ENCODE measurements around the gene GABRG3. TPM values are rescaled to one million over a fixed set of nuclear protein-coding genes. Genes with fewer than 3 reads are reported as not detected.

GABRG3 gene
- polyA plus RNA-seq, 1 experiment = not detected

- no peak for DNase-seq (ENCODE audit: low read depth, low spot score)
- POLR2A ChIA-PET = no interaction called here
- Histone ChIP-seq H3K4me3 (ENCODE audit: low read depth, low read length) (no peak overlapping the region), H3K9me3 (ENCODE audit: control insufficient read depth, insufficient read depth, low read length) (peaks cover 28% of the 10 kb centered on the region), H3K27ac (ENCODE audit: low read depth, low read length) (no peak overlapping the region), H3K27me3 (ENCODE audit: control insufficient read depth, insufficient read depth, low read length) (no peaks in the 10 kb centered on the region)
- CTCF ChIA-PET = no interaction called here
- TF ChIP-seq CTCF (IDR thresholded peaks at IDR 0.05; ENCODE audit: low read depth, low read length) = no peak
Measured at GRCh38 chr15:27084844-27085243, 113.9 kb downstream of the GABRG3 start.

GRCh38 chr15:27086149-27086548, 115.2 kb downstream of the GABRG3 start:
- no peak overlapping the region for H3K27ac ChIP-seq (ENCODE audit: low read depth, low read length)
- ChIA-PET CTCF (no interaction called here), POLR2A (no interaction called here)
- no peak for TF ChIP-seq CTCF (IDR thresholded peaks at IDR 0.05; ENCODE audit: low read depth, low read length)
- H3K27me3 ChIP-seq (ENCODE audit: control insufficient read depth, insufficient read depth, low read length) = no peaks in the 10 kb centered on the region
- no peak for DNase-seq (ENCODE audit: low read depth, low spot score)
- peaks cover 28% of the 10 kb centered on the region for H3K9me3 ChIP-seq (ENCODE audit: control insufficient read depth, insufficient read depth, low read length)
- H3K4me3 ChIP-seq (ENCODE audit: low read depth, low read length) = no peak overlapping the region

- POLR2A ChIA-PET = no interaction called here
- DNase-seq (ENCODE audit: low read depth, low spot score) = no peak
Measured at GRCh38 chr15:27086805-27087204, 115.8 kb downstream of the GABRG3 start.

GRCh38 chr15:27087651-27088583, 116.9 kb downstream of the GABRG3 start:
- H3K4me3 ChIP-seq (ENCODE audit: low read depth, low read length) = no peak overlapping the region
- no peak for TF ChIP-seq CTCF (IDR thresholded peaks at IDR 0.05; ENCODE audit: low read depth, low read length)
- DNase-seq (ENCODE audit: low read depth, low spot score) = no peak
- ChIA-PET CTCF (no interaction called here), POLR2A (no interaction called here)
- no peak overlapping the region for H3K27ac ChIP-seq (ENCODE audit: low read depth, low read length)
- no peaks in the 10 kb centered on the region for H3K27me3 ChIP-seq (ENCODE audit: control insufficient read depth, insufficient read depth, low read length)
- H3K9me3 ChIP-seq (ENCODE audit: control insufficient read depth, insufficient read depth, low read length) = peaks cover 32% of the 10 kb centered on the region

More at GRCh38 chr15:27086805-27087204, 115.8 kb downstream of the GABRG3 start:
- TF ChIP-seq CTCF (IDR thresholded peaks at IDR 0.05; ENCODE audit: low read depth, low read length) = no peak
- H3K27ac ChIP-seq (ENCODE audit: low read depth, low read length) = no peak overlapping the region
- H3K27me3 ChIP-seq (ENCODE audit: control insufficient read depth, insufficient read depth, low read length) = no peaks in the 10 kb centered on the region
- no peak overlapping the region for H3K4me3 ChIP-seq (ENCODE audit: low read depth, low read length)
- CTCF ChIA-PET = no interaction called here
- peaks cover 28% of the 10 kb centered on the region for H3K9me3 ChIP-seq (ENCODE audit: control insufficient read depth, insufficient read depth, low read length)

GRCh38 chr15:27088584-27089232, 117.7 kb downstream of the GABRG3 start:
- ChIA-PET POLR2A (no interaction called here), CTCF (no interaction called here)
- no peak overlapping the region for H3K4me3 ChIP-seq (ENCODE audit: low read depth, low read length)
- H3K27ac ChIP-seq (ENCODE audit: low read depth, low read length) = no peak overlapping the region
- H3K9me3 ChIP-seq (ENCODE audit: control insufficient read depth, insufficient read depth, low read length) = peaks cover 35% of the 10 kb centered on the region
- H3K27me3 ChIP-seq (ENCODE audit: control insufficient read depth, insufficient read depth, low read length) = no peaks in the 10 kb centered on the region
- DNase-seq (ENCODE audit: low read depth, low spot score) = no peak
- TF ChIP-seq CTCF (IDR thresholded peaks at IDR 0.05; ENCODE audit: low read depth, low read length) = no peak

All from AG04450 (cell line).